Measurements from ENCODE around the gene COL5A1.

Gene COL5A1

GRCh38 chr9:134716067-134716466 is 74.5 kb downstream of the COL5A1 start:
- DNase-seq: no peak

- DNase-seq: no peak
Measured at GRCh38 chr9:134717056-134717455, 75.5 kb downstream of the COL5A1 start.

- no peak for DNase-seq
Measured at GRCh38 chr9:134717924-134718645, 76.5 kb downstream of the COL5A1 start.

- no peak for DNase-seq
Measured at GRCh38 chr9:134719331-134719730, 77.7 kb downstream of the COL5A1 start.

- DNase-seq: no peak
Measured at GRCh38 chr9:134720136-134720753, 78.6 kb downstream of the COL5A1 start.

- DNase-seq: no peak
Measured at GRCh38 chr9:134720796-134721195, 79.2 kb downstream of the COL5A1 start.

- no peak for DNase-seq
Measured at GRCh38 chr9:134721344-134721743, 79.7 kb downstream of the COL5A1 start.

- no peak for DNase-seq
Measured at GRCh38 chr9:134722120-134722701, 80.6 kb downstream of the COL5A1 start.

GRCh38 chr9:134723037-134723436 is 81.4 kb downstream of the COL5A1 start:
- DNase-seq: no peak

GRCh38 chr9:134723491-134724190 is 82.0 kb downstream of the COL5A1 start:
- no peak for DNase-seq

- no peak for DNase-seq
Measured at GRCh38 chr9:134724202-134724911, 82.8 kb downstream of the COL5A1 start.

- DNase-seq: no peak
Measured at GRCh38 chr9:134724912-134725604, 83.5 kb downstream of the COL5A1 start.

GRCh38 chr9:134725605-134725940 is 84.0 kb downstream of the COL5A1 start:
- no peak for DNase-seq

- no peak for DNase-seq
Measured at GRCh38 chr9:134726026-134726721, 84.6 kb downstream of the COL5A1 start.

- DNase-seq: no peak
Measured at GRCh38 chr9:134726722-134727034, 85.1 kb downstream of the COL5A1 start.

- DNase-seq: no peak
Measured at GRCh38 chr9:134728021-134728795, 86.6 kb downstream of the COL5A1 start.

GRCh38 chr9:134728801-134729495 is 87.3 kb downstream of the COL5A1 start:
- DNase-seq: no peak

- no peak for DNase-seq
Measured at GRCh38 chr9:134730011-134730760, 88.6 kb downstream of the COL5A1 start.

GRCh38 chr9:134730761-134731496 is 89.3 kb downstream of the COL5A1 start:
- no peak for DNase-seq
